Fibroblast of lung (primary cell): ENCODE data around the gene MORN3.

Experiments used
- CTCF ChIP-seq, 2 donors: IDR thresholded peaks in 1 of 2; conservative IDR thresholded peaks in 1 of 2; 1 replicate in 1 of 2; 2 replicates in 1 of 2; pipeline ENCODE4 v1.5.1; 2011 to 2012; ENCODE audit warnings: low read length in 2 of 2, control low read depth in 1 of 2, inconsistent platforms in 1 of 2, low read depth in 1 of 2, mild to moderate bottlenecking in 1 of 2
- EZH2 ChIP-seq: IDR thresholded peaks from 2 replicates; pipeline ENCODE4 v1.5.1; 2012; ENCODE audit warnings: low read length, control low read depth, mild to moderate bottlenecking; ENCODE audit errors: missing control alignments

- TF ChIP-seq CTCF (conservative IDR thresholded peaks at IDR 0.05 in 1 of 2, IDR thresholded peaks at IDR 0.05 in 1 of 2; ENCODE audit: low read depth in 1 of 2, low read length in 2 of 2) (no peak), EZH2 (no peak)
These were observed 20.0 kb upstream of the MORN3 start for GRCh38 chr12:121689430-121689829.
